WTC11 (cell line): ENCODE data around the gene APOBEC4. TPM values are rescaled to one million over a fixed set of nuclear protein-coding genes. Genes with fewer than 3 reads are reported as not detected.

Experiments
- ATAC-seq: fragments of 200-7000 bp; cut with Tn5 transposase; 2 replicates; pipeline ENCODE4 v1.10.0; 2021; ENCODE audit warnings: mild to moderate bottlenecking, moderate library complexity
- Bru-seq: library from RNA; stranded (reverse); fragments of 400-500 nt; gene quantifications from one replicate; lab custom pipeline; 2021; lab: Mats Ljungman, UMichigan
- CTCF ChIA-PET: fragments of 300-600 bp; sonication (Branson Sonifier 250); formaldehyde crosslinking; loops from one replicate; lab custom pipeline; 2021; ENCODE audit warnings: antibody characterized with exemption; lab: Charles Lee
- POLR2A ChIA-PET: fragments of 350-600 bp; sonication (Branson Sonifier 250); formaldehyde crosslinking; loops from one replicate; lab custom pipeline; 2021; ENCODE audit warnings: antibody characterized with exemption; lab: Charles Lee
- DNase-seq: peaks from one replicate; pipeline ENCODE4 v3.0.0; 2021; ENCODE audit warnings: low spot score
- H3K27ac Mint-ChIP-seq: 2 replicates; pipeline ENCODE4 v1.8.0; 2021; ENCODE audit warnings: mixed read lengths
- H3K27me3 Mint-ChIP-seq: 2 replicates; pipeline ENCODE4 v1.8.0; 2021; ENCODE audit warnings: low read depth, mild to moderate bottlenecking, moderate library complexity, mixed read lengths
- H3K36me3 Mint-ChIP-seq: 2 replicates; pipeline ENCODE4 v1.8.0; 2021; ENCODE audit warnings: mixed read lengths
- H3K4me1 Mint-ChIP-seq: 2 replicates; pipeline ENCODE4 v1.8.0; 2022; ENCODE audit warnings: mixed read lengths
- H3K4me3 Mint-ChIP-seq: 2 replicates; pipeline ENCODE4 v1.8.0; 2021; ENCODE audit warnings: mild to moderate bottlenecking, moderate library complexity, mixed read lengths
- H3K9me3 Mint-ChIP-seq: 2 replicates; pipeline ENCODE4 v1.8.0; 2021; ENCODE audit warnings: mixed read lengths
- ATF2 ChIP-seq: sonication (generic); formaldehyde crosslinking; IDR thresholded peaks from 2 replicates; pipeline ENCODE4 v1.8.1; 2022; ENCODE audit warnings: low read depth, missing genetic modification reagents, borderline replicate concordance
- CREB1 ChIP-seq: sonication (generic); formaldehyde crosslinking; IDR thresholded peaks from 2 replicates; pipeline ENCODE4 v1.8.0; 2023; ENCODE audit warnings: mild to moderate bottlenecking, missing genetic modification reagents
- E2F4 ChIP-seq: sonication (generic); formaldehyde crosslinking; IDR thresholded peaks from 2 replicates; pipeline ENCODE4 v1.8.1; 2022; ENCODE audit warnings: low read depth, mild to moderate bottlenecking, moderate library complexity, missing genetic modification reagents, borderline replicate concordance
- EMX1 ChIP-seq: fragments of 250-450 bp; sonication (Bioruptor Pico); IDR thresholded peaks from 2 replicates; pipeline ENCODE4 v1.8.0; 2021; ENCODE audit warnings: mild to moderate bottlenecking
- IRF1 ChIP-seq: sonication (generic); formaldehyde crosslinking; IDR thresholded peaks from 2 replicates; pipeline ENCODE4 v1.8.0; 2023; ENCODE audit warnings: missing genetic modification reagents
- JAZF1 ChIP-seq: fragments of 250-450 bp; sonication (Bioruptor Pico); IDR thresholded peaks from 2 replicates; pipeline ENCODE4 v1.9.0; 2021; ENCODE audit warnings: moderate library complexity, mild to moderate bottlenecking, inconsistent platforms
- NFATC4 ChIP-seq: fragments of 250-450 bp; sonication (Bioruptor Pico); IDR thresholded peaks from 2 replicates; pipeline ENCODE4 v1.9.0; 2021; ENCODE audit warnings: mild to moderate bottlenecking
- PRRX2 ChIP-seq: fragments of 250-450 bp; sonication (Bioruptor Pico); IDR thresholded peaks from 2 replicates; pipeline ENCODE4 v1.8.0; 2021; ENCODE audit warnings: mild to moderate bottlenecking
- RELA ChIP-seq: sonication (generic); formaldehyde crosslinking; IDR thresholded peaks from 2 replicates; pipeline ENCODE4 v1.8.1; 2022; ENCODE audit warnings: missing genetic modification reagents, mild to moderate bottlenecking, borderline replicate concordance
- TCF7 ChIP-seq: sonication (generic); formaldehyde crosslinking; IDR thresholded peaks from 2 replicates; pipeline ENCODE4 v1.8.0; 2022; ENCODE audit warnings: mild to moderate bottlenecking, low read depth, missing genetic modification reagents, moderate library complexity
- USF2 ChIP-seq: sonication (generic); formaldehyde crosslinking; IDR thresholded peaks from 2 replicates; pipeline ENCODE4 v1.8.1; 2023; ENCODE audit warnings: mild to moderate bottlenecking, missing genetic modification reagents, moderate library complexity
- ZNF396 ChIP-seq: fragments of 250-450 bp; sonication (Bioruptor Pico); IDR thresholded peaks from 2 replicates; pipeline ENCODE4 v1.8.0; 2021; ENCODE audit warnings: mild to moderate bottlenecking, moderate library complexity, borderline replicate concordance
- ZNF425 ChIP-seq: fragments of 250-450 bp; sonication (Bioruptor Pico); conservative IDR thresholded peaks from 2 replicates; pipeline ENCODE4 v1.9.0; 2021; ENCODE audit warnings: mild to moderate bottlenecking
- ZNF671 ChIP-seq: fragments of 250-450 bp; sonication (Bioruptor Pico); IDR thresholded peaks from 2 replicates; pipeline ENCODE4 v1.8.0; 2021; ENCODE audit warnings: mild to moderate bottlenecking
- long read RNA-seq, 3 experiments: library from RNA in 1 of 3; library from capped mRNA in 1 of 3; library from polyadenylated mRNA in 1 of 3; unstranded in 2 of 3; stranded (forward) in 1 of 3; transcript quantifications; one replicate each; pipeline ENCODE4 v2.0.0, GENCODE V29; 2021
- total RNA-seq: library from RNA; stranded (reverse); gene quantifications from 3 replicates; pipeline ENCODE4 v1.2.3, GENCODE V29; 2021
- TF ChIP-seq, protein P1 (sequence below): fragments of 250-450 bp; sonication (Bioruptor Pico); IDR thresholded peaks from 2 replicates; pipeline ENCODE4 v1.9.0; 2021; ENCODE audit warnings: mild to moderate bottlenecking, borderline replicate concordance
- TF ChIP-seq, protein P2 (sequence below): sonication (generic); formaldehyde crosslinking; IDR thresholded peaks from 2 replicates; pipeline ENCODE4 v1.8.1; 2023; ENCODE audit warnings: mild to moderate bottlenecking, missing genetic modification reagents, moderate library complexity
- TF ChIP-seq, protein P3 (sequence below): sonication (generic); formaldehyde crosslinking; IDR thresholded peaks from 2 replicates; pipeline ENCODE4 v1.8.1; 2023; ENCODE audit warnings: mild to moderate bottlenecking, moderate library complexity, missing genetic modification reagents
- TF ChIP-seq, protein P4 (sequence below): fragments of 200-600 bp; IDR thresholded peaks from 2 replicates; pipeline ENCODE4 v1.8.0; 2022; ENCODE audit warnings: antibody characterized with exemption
- TF ChIP-seq, protein P5 (sequence below): sonication (generic); formaldehyde crosslinking; conservative IDR thresholded peaks from 2 replicates; pipeline ENCODE4 v1.8.1; 2022; ENCODE audit warnings: mild to moderate bottlenecking, missing genetic modification reagents

Gene APOBEC4
- not detected in 3 replicates for total RNA-seq
- Bru-seq, nascent RNA, result not detected
- long read RNA-seq, experiment 1, result 0 reads
- long read RNA-seq, experiment 2, result 0 reads
- long read RNA-seq, experiment 3, result 0 reads

GRCh38 chr1:183652547-183653461 lies at the start of gene APOBEC4:
Gene APOBEC4 (minus strand): TSS chr1:183653316. CDS start chr1:183648781, 4,535 bp downstream.
- H3K27me3 Mint-ChIP-seq, result no peaks in the 10 kb centered on the region
- peaks cover 11% of the 10 kb centered on the region for H3K4me1 Mint-ChIP-seq
- no peak within 1 kb of the TSS for H3K27ac Mint-ChIP-seq
- H3K36me3 Mint-ChIP-seq, result 0 out of 2 replicates have a peak, but pooled peaks cover 1% of the 10 kb centered on the region
- ChIA-PET POLR2A (no interaction called here), CTCF (interaction anchor here (0.7 to 4.8 kb wide), 3 partner anchors 8 to 263 kb away, joined by 3 to 105 read pairs (median 80); no protein-coding TSS in a partner anchor)
- ATAC-seq (no peak), DNase-seq (no peak)
- H3K4me3 Mint-ChIP-seq, result no peak within 1 kb of the TSS
- H3K9me3 Mint-ChIP-seq, result no peaks in the 10 kb centered on the region
- TF ChIP-seq NFATC4 (CRISPR knock-in tag), result no peak
- TF ChIP-seq ZNF671 (CRISPR knock-in tag), result no peak
- no peak for TF ChIP-seq E2F4
- TF ChIP-seq, protein P1, sequence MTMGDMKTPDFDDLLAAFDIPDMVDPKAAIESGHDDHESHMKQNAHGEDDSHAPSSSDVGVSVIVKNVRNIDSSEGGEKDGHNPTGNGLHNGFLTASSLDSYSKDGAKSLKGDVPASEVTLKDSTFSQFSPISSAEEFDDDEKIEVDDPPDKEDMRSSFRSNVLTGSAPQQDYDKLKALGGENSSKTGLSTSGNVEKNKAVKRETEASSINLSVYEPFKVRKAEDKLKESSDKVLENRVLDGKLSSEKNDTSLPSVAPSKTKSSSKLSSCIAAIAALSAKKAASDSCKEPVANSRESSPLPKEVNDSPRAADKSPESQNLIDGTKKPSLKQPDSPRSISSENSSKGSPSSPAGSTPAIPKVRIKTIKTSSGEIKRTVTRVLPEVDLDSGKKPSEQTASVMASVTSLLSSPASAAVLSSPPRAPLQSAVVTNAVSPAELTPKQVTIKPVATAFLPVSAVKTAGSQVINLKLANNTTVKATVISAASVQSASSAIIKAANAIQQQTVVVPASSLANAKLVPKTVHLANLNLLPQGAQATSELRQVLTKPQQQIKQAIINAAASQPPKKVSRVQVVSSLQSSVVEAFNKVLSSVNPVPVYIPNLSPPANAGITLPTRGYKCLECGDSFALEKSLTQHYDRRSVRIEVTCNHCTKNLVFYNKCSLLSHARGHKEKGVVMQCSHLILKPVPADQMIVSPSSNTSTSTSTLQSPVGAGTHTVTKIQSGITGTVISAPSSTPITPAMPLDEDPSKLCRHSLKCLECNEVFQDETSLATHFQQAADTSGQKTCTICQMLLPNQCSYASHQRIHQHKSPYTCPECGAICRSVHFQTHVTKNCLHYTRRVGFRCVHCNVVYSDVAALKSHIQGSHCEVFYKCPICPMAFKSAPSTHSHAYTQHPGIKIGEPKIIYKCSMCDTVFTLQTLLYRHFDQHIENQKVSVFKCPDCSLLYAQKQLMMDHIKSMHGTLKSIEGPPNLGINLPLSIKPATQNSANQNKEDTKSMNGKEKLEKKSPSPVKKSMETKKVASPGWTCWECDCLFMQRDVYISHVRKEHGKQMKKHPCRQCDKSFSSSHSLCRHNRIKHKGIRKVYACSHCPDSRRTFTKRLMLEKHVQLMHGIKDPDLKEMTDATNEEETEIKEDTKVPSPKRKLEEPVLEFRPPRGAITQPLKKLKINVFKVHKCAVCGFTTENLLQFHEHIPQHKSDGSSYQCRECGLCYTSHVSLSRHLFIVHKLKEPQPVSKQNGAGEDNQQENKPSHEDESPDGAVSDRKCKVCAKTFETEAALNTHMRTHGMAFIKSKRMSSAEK, result no peak
- TF ChIP-seq, protein P2, sequence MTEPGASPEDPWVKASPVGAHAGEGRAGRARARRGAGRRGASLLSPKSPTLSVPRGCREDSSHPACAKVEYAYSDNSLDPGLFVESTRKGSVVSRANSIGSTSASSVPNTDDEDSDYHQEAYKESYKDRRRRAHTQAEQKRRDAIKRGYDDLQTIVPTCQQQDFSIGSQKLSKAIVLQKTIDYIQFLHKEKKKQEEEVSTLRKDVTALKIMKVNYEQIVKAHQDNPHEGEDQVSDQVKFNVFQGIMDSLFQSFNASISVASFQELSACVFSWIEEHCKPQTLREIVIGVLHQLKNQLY (CRISPR knock-in tag), result no peak
- TF ChIP-seq, protein P3, sequence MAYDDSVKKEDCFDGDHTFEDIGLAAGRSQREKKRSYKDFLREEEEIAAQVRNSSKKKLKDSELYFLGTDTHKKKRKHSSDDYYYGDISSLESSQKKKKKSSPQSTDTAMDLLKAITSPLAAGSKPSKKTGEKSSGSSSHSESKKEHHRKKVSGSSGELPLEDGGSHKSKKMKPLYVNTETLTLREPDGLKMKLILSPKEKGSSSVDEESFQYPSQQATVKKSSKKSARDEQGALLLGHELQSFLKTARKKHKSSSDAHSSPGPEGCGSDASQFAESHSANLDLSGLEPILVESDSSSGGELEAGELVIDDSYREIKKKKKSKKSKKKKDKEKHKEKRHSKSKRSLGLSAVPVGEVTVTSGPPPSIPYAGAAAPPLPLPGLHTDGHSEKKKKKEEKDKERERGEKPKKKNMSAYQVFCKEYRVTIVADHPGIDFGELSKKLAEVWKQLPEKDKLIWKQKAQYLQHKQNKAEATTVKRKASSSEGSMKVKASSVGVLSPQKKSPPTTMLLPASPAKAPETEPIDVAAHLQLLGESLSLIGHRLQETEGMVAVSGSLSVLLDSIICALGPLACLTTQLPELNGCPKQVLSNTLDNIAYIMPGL (CRISPR knock-in tag), result no peak
- TF ChIP-seq CREB1 (CRISPR knock-in tag), result no peak
- no peak for TF ChIP-seq ZNF425
- TF ChIP-seq EMX1, result no peak
- TF ChIP-seq, protein P4, sequence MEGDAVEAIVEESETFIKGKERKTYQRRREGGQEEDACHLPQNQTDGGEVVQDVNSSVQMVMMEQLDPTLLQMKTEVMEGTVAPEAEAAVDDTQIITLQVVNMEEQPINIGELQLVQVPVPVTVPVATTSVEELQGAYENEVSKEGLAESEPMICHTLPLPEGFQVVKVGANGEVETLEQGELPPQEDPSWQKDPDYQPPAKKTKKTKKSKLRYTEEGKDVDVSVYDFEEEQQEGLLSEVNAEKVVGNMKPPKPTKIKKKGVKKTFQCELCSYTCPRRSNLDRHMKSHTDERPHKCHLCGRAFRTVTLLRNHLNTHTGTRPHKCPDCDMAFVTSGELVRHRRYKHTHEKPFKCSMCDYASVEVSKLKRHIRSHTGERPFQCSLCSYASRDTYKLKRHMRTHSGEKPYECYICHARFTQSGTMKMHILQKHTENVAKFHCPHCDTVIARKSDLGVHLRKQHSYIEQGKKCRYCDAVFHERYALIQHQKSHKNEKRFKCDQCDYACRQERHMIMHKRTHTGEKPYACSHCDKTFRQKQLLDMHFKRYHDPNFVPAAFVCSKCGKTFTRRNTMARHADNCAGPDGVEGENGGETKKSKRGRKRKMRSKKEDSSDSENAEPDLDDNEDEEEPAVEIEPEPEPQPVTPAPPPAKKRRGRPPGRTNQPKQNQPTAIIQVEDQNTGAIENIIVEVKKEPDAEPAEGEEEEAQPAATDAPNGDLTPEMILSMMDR, result no peak
- TF ChIP-seq RELA, result no peak
- no peak for TF ChIP-seq PRRX2 (CRISPR knock-in tag)
- no peak for TF ChIP-seq TCF7 (CRISPR knock-in tag)
- no peak for TF ChIP-seq IRF1 (CRISPR knock-in tag)
- no peak for TF ChIP-seq USF2 (CRISPR knock-in tag)
- no peak for TF ChIP-seq JAZF1 (CRISPR knock-in tag)
- TF ChIP-seq ATF2, result no peak
- TF ChIP-seq, protein P5, sequence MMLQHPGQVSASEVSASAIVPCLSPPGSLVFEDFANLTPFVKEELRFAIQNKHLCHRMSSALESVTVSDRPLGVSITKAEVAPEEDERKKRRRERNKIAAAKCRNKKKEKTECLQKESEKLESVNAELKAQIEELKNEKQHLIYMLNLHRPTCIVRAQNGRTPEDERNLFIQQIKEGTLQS (CRISPR knock-in tag), result no peak
- TF ChIP-seq ZNF396 (CRISPR knock-in tag), result no peak
